OCI-LY7 (cell line): ENCODE measurements around the gene ZFYVE28. TPM values are rescaled to one million over a fixed set of nuclear protein-coding genes. Genes with fewer than 3 reads are reported as not detected.

Experiments
- BruUV-seq: library from RNA; stranded (reverse); fragments of 400-500 nt; replicated peaks from 2 replicates; lab custom pipeline; 2021; lab: Mats Ljungman, UMichigan
- CTCF ChIA-PET: fragments of 300-600 bp; sonication (Branson Sonifier 250); formaldehyde crosslinking; loops from one replicate; lab custom pipeline; 2022; ENCODE audit warnings: antibody characterized with exemption; ENCODE audit not compliant: unreplicated experiment; lab: Charles Lee
- POLR2A ChIA-PET: fragments of 300-600 bp; sonication (Branson Sonifier 250); formaldehyde crosslinking; loops from one replicate; lab custom pipeline; 2022; ENCODE audit warnings: antibody characterized with exemption; lab: Charles Lee
- DNase-seq: peaks from one replicate; pipeline ENCODE4 v3.0.0-alpha.2; 2015; ENCODE audit warnings: low spot score
- H2AFZ ChIP-seq: fragments of 200-600 bp; sonication (generic), shearing (Covaris generic); 2 replicates; pipeline ENCODE4 v1.6.1; 2014; ENCODE audit warnings: mild to moderate bottlenecking, antibody characterized with exemption, low read length, moderate library complexity
- H3K27ac ChIP-seq: fragments of 200-600 bp; sonication (generic); 2 replicates; pipeline ENCODE4 v1.5.1; 2014; ENCODE audit warnings: mixed run types, low read depth, mild to moderate bottlenecking, moderate library complexity, low read length, inconsistent platforms; ENCODE audit not compliant: poor library complexity, severe bottlenecking
- H3K36me3 ChIP-seq: fragments of 200-600 bp; sonication (generic); 2 replicates; pipeline ENCODE4 v1.6.1; 2014; ENCODE audit warnings: mild to moderate bottlenecking, antibody characterized with exemption, low read length, moderate library complexity, mixed read lengths; ENCODE audit not compliant: insufficient read depth
- H3K4me1 ChIP-seq: fragments of 200-600 bp; sonication (generic); 2 replicates; pipeline ENCODE4 v1.5.1; 2014; ENCODE audit warnings: mild to moderate bottlenecking, low read length; ENCODE audit not compliant: insufficient read depth, poor library complexity, severe bottlenecking
- H3K4me2 ChIP-seq: fragments of 200-600 bp; sonication (generic); 2 replicates; pipeline ENCODE4 v1.6.1; 2014; ENCODE audit warnings: mild to moderate bottlenecking, low read length
- H3K4me3 ChIP-seq: fragments of 200-600 bp; sonication (generic); 2 replicates; pipeline ENCODE4 v1.5.1; 2014; ENCODE audit warnings: mild to moderate bottlenecking, low read depth, low read length; ENCODE audit not compliant: poor library complexity, severe bottlenecking
- H3K79me2 ChIP-seq: fragments of 200-600 bp; sonication (generic); 2 replicates; pipeline ENCODE4 v1.6.1; 2016; ENCODE audit warnings: low read depth, mild to moderate bottlenecking, low read length, moderate library complexity, mixed read lengths; ENCODE audit not compliant: insufficient read depth
- H3K9me2 ChIP-seq: fragments of 200-600 bp; sonication (generic); 2 replicates; pipeline ENCODE4 v1.6.1; 2016; ENCODE audit warnings: mild to moderate bottlenecking, low read length, mixed read lengths; ENCODE audit not compliant: insufficient read depth
- H3K9me3 ChIP-seq: fragments of 200-600 bp; sonication (generic); 2 replicates; pipeline ENCODE4 v1.6.1; 2014; ENCODE audit warnings: mild to moderate bottlenecking, mixed run types, low read length, mixed read lengths
- H4K20me1 ChIP-seq: fragments of 200-600 bp; sonication (generic); 2 replicates; pipeline ENCODE4 v1.6.1; 2014; ENCODE audit warnings: mild to moderate bottlenecking, antibody characterized with exemption, low read length, moderate library complexity, mixed read lengths; ENCODE audit not compliant: insufficient read depth
- EZH2phosphoT487 ChIP-seq: fragments of 200-600 bp; sonication (generic); IDR thresholded peaks from 2 replicates; pipeline ENCODE4 v1.6.1; 2018; ENCODE audit warnings: low read depth, borderline replicate concordance, mild to moderate bottlenecking, mixed run types, antibody characterized with exemption, low read length, moderate library complexity, mixed read lengths
- intact Hi-C: fragments of 100-400 bp; cut with micrococcal nuclease; formaldehyde crosslinking; loops from one replicate; pipeline ENCODE4 v1.10.0; 2022; ENCODE audit not compliant: unreplicated experiment
- total RNA-seq, 2 experiments: library from RNA; depleted of rRNA in 1 of 2; stranded (reverse); fragments of >200 nt in 1 of 2; shearing (Covaris generic) in 1 of 2; gene quantifications; 2 replicates each; pipeline ENCODE4 v1.2.3, GENCODE V29; 2014 to 2022
- TF ChIP-seq, protein P1 (sequence below): fragments of 200-600 bp; sonication (generic); conservative IDR thresholded peaks from 2 replicates; pipeline ENCODE4 v1.5.1; 2014; ENCODE audit warnings: mild to moderate bottlenecking, antibody characterized with exemption, low read length, moderate library complexity, mixed read lengths

ZFYVE28 gene
- total RNA-seq, 2 experiments from 2014 or later, result 0.32 TPM; not detected in 1

DNA sequence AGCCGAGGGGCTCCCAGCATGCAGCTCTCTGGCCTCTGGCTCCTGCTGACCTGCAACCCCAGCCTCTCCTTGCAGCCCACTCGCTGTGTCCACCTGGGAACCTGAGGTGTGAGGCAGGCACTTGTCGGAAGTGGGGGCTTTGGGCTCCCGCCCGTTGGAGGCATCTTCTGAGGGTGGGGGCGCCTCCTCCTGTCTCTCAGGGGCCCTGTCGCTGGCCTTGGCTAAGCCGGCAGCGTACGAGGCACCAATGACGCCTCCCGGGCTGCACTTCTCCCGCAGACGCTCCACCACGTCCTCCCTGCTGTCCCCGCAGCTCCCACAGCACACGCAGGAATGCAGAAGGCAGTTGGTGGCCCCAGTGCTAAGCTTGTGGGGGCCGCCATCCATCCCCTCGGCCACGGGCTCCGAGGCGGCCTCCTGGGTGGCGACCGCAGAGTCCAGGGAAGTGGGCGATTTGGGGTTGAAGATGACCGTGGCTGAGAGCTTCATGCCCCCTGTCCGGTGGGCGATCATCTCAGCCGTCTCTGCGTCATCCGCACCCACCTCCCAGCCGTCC is 114.0 kb downstream of the ZFYVE28 start:
- POLR2A ChIA-PET, result interaction anchor here (0.5 kb wide), 1 partner anchor 150 kb away, joined by 3 read pairs; no protein-coding TSS in a partner anchor
- no peaks in the 10 kb centered on the region for H3K4me1 ChIP-seq
- H4K20me1 ChIP-seq, result no peaks in the 10 kb centered on the region
- H3K79me2 ChIP-seq, result no peaks in the 10 kb centered on the region
- H3K9me2 ChIP-seq, result no peaks in the 10 kb centered on the region
- CTCF ChIA-PET, result interaction anchor here (0.6 kb wide), 2 partner anchors 63 to 66 kb away, joined by 3 to 4 read pairs; partner anchors contain the start of genes HAUS3 and POLN
- no peak for DNase-seq
- intact Hi-C loops, result no loop called here
- no peak overlapping the region for H3K4me2 ChIP-seq
- H3K4me3 ChIP-seq, result no peak overlapping the region
- TF ChIP-seq, protein P1, sequence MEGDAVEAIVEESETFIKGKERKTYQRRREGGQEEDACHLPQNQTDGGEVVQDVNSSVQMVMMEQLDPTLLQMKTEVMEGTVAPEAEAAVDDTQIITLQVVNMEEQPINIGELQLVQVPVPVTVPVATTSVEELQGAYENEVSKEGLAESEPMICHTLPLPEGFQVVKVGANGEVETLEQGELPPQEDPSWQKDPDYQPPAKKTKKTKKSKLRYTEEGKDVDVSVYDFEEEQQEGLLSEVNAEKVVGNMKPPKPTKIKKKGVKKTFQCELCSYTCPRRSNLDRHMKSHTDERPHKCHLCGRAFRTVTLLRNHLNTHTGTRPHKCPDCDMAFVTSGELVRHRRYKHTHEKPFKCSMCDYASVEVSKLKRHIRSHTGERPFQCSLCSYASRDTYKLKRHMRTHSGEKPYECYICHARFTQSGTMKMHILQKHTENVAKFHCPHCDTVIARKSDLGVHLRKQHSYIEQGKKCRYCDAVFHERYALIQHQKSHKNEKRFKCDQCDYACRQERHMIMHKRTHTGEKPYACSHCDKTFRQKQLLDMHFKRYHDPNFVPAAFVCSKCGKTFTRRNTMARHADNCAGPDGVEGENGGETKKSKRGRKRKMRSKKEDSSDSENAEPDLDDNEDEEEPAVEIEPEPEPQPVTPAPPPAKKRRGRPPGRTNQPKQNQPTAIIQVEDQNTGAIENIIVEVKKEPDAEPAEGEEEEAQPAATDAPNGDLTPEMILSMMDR, result no peak
- no peak for TF ChIP-seq EZH2phosphoT487
- no peak overlapping the region for H2AFZ ChIP-seq
- BruUV-seq, result no TSS peak
- H3K9me3 ChIP-seq, result no peaks in the 10 kb centered on the region
- H3K36me3 ChIP-seq, result no peaks in the 10 kb centered on the region
- H3K27ac ChIP-seq, result no peak overlapping the region

- BruUV-seq, result no TSS peak
- Histone ChIP-seq H3K79me2 (no peaks in the 10 kb centered on the region), H3K27ac (no peak overlapping the region), H3K4me2 (no peak overlapping the region), H2AFZ (no peak overlapping the region), H4K20me1 (no peaks in the 10 kb centered on the region), H3K36me3 (no peaks in the 10 kb centered on the region), H3K9me2 (no peaks in the 10 kb centered on the region), H3K4me1 (no peaks in the 10 kb centered on the region), H3K9me3 (no peaks in the 10 kb centered on the region), H3K4me3 (no peak overlapping the region)
- POLR2A ChIA-PET, result no interaction called here
- TF ChIP-seq, protein P1, result no peak
- no peak for TF ChIP-seq EZH2phosphoT487
- intact Hi-C loops, result no loop called here
- DNase-seq, result no peak
- CTCF ChIA-PET, result interaction anchor here (0.6 kb wide), 1 partner anchor 62 kb away, joined by 4 read pairs; the partner anchor contains the start of genes HAUS3 and POLN
Observed at GRCh38 chr4:2303686-2304320, 114.6 kb downstream of the ZFYVE28 start.

DNA sequence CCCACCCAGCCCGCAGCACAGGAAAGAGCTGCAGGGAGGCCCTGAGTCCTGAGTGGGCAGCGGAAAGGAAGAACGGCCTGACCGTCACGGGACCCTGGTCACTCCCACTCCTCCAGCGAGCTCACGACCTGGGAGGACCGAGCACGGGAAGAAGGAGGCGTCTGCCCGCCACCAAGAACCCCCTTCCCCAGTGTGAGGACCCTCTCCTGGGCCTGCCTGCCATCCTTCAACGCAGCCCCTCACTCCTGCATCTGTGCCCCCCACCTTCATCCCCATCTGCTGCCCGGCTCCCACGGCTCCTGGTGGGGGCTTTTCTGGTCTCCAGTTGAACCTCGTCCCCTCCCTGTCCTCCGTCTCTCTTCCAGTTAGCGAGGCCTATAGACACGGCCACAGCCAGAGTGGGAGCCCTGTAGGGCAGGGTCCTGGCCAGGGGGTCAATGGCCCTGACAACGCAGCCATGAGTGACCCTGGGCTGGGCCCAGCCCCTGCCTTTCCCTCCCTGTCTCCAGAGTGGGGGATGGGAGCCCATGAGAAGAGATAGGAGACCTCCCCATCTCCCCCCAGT is 115.2 kb downstream of the ZFYVE28 start:
- no peak overlapping the region for H3K4me2 ChIP-seq
- ChIA-PET CTCF (no interaction called here), POLR2A (no interaction called here)
- H3K4me1 ChIP-seq, result peaks cover 6% of the 10 kb centered on the region
- no peak for TF ChIP-seq EZH2phosphoT487
- H3K9me3 ChIP-seq, result no peaks in the 10 kb centered on the region
- intact Hi-C loops, result no loop called here
- H2AFZ ChIP-seq, result no peak overlapping the region
- no peak for DNase-seq
- H3K36me3 ChIP-seq, result no peaks in the 10 kb centered on the region
- no peaks in the 10 kb centered on the region for H3K9me2 ChIP-seq
- no peaks in the 10 kb centered on the region for H3K79me2 ChIP-seq
- no TSS peak for BruUV-seq
- no peaks in the 10 kb centered on the region for H4K20me1 ChIP-seq
- no peak overlapping the region for H3K27ac ChIP-seq
- no peak overlapping the region for H3K4me3 ChIP-seq
